IPS DF 6.9 (cell line): ENCODE data around the gene PRDM13.
"Not testable (repeated sequence)": the region's sequence is repeated elsewhere in the genome, so short reads cannot be mapped to it uniquely, and the experiment has no call there.

Experiments
- DNase-seq: peaks from one replicate; pipeline ENCODE4 v3.0.0-alpha.2; 2013; ENCODE audit warnings: low read depth, low spot score
- H3K27ac ChIP-seq: one replicate; pipeline ENCODE4 v1.5.1; 2013; ENCODE audit warnings: low read length, control low read depth
- H3K27me3 ChIP-seq: 2 replicates; pipeline ENCODE4 v1.6.1; 2013; ENCODE audit warnings: mild to moderate bottlenecking, low read length; ENCODE audit not compliant: control insufficient read depth, insufficient read depth
- H3K36me3 ChIP-seq: 2 replicates; pipeline ENCODE4 v1.6.1; 2013; ENCODE audit warnings: low read length; ENCODE audit not compliant: control insufficient read depth, insufficient read depth
- H3K4me1 ChIP-seq: 2 replicates; pipeline ENCODE4 v1.6.1; 2013; ENCODE audit warnings: low read length; ENCODE audit not compliant: control insufficient read depth, insufficient read depth
- H3K4me3 ChIP-seq: 2 replicates; pipeline ENCODE4 v1.5.1; 2013; ENCODE audit warnings: mild to moderate bottlenecking, low read length
- H3K9me3 ChIP-seq: 2 replicates; pipeline ENCODE4 v1.6.1; 2013; ENCODE audit warnings: low read length, inconsistent platforms; ENCODE audit not compliant: control insufficient read depth, insufficient read depth
- WGBS: extraction: QIAGEN DNeasy Blood & Tissue Kit; methylation state at CpG from one replicate; pipeline ENCODE4 v1.1.7; 2013; ENCODE audit warnings: mixed read lengths, missing lambda C conversion rate; ENCODE audit not compliant: insufficient read length, insufficient coverage; 5-methylcytosine and 5-hydroxymethylcytosine counted together

The PRDM13 gene

GRCh38 chr6:99588618-99589289 is 17.9 kb upstream of the PRDM13 start:
- Histone ChIP-seq H3K36me3 (no peaks in the 10 kb centered on the region), H3K4me3 (peak overlapping the region; percentile 21; the same call in 1 of the 2 replicates), H3K27me3 (peaks cover 62% of the 10 kb centered on the region), H3K9me3 (no peaks in the 10 kb centered on the region), H3K27ac (no peak overlapping the region), H3K4me1 (no peaks in the 10 kb centered on the region)
- DNase-seq = no peak
- no CpG with 5 or more reads among the region's 52 CpGs for WGBS

DNA sequence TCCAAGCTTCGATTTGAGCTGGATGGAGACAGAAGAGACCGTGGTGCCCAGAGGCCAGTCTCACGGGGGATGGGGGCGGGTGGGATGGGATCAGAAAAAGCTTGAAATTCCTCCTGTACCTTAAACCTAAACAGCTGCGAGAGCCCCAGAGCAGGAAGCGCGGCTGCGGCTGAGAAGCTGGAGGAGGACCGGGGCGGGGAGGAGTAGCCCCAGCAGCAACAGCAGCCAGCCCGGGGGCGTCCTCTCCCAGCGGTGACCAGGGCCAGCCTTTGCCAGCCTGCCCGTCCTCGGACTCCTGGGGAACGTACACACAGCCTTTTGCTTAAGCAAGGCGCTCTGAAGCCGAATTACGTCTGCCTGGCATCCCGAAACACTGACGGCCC is 17.4 kb upstream of the PRDM13 start:
- no peak overlapping the region for H3K27ac ChIP-seq
- WGBS = no CpG with 5 or more reads among the region's 21 CpGs
- peaks cover 66% of the 10 kb centered on the region for H3K27me3 ChIP-seq
- no peaks in the 10 kb centered on the region for H3K9me3 ChIP-seq
- no peaks in the 10 kb centered on the region for H3K36me3 ChIP-seq
- no peak for DNase-seq
- no peaks in the 10 kb centered on the region for H3K4me1 ChIP-seq
- H3K4me3 ChIP-seq = peak overlapping the region; percentile 21; the same call in 1 of the 2 replicates

GRCh38 chr6:99589907-99590493 is 16.6 kb upstream of the PRDM13 start:
- no CpG with 5 or more reads among the region's 10 CpGs for WGBS
- Histone ChIP-seq H3K9me3 (no peaks in the 10 kb centered on the region), H3K4me1 (no peaks in the 10 kb centered on the region), H3K27ac (no peak overlapping the region), H3K4me3 (no peak overlapping the region), H3K27me3 (peaks cover 67% of the 10 kb centered on the region), H3K36me3 (no peaks in the 10 kb centered on the region)
- no peak for DNase-seq

DNA sequence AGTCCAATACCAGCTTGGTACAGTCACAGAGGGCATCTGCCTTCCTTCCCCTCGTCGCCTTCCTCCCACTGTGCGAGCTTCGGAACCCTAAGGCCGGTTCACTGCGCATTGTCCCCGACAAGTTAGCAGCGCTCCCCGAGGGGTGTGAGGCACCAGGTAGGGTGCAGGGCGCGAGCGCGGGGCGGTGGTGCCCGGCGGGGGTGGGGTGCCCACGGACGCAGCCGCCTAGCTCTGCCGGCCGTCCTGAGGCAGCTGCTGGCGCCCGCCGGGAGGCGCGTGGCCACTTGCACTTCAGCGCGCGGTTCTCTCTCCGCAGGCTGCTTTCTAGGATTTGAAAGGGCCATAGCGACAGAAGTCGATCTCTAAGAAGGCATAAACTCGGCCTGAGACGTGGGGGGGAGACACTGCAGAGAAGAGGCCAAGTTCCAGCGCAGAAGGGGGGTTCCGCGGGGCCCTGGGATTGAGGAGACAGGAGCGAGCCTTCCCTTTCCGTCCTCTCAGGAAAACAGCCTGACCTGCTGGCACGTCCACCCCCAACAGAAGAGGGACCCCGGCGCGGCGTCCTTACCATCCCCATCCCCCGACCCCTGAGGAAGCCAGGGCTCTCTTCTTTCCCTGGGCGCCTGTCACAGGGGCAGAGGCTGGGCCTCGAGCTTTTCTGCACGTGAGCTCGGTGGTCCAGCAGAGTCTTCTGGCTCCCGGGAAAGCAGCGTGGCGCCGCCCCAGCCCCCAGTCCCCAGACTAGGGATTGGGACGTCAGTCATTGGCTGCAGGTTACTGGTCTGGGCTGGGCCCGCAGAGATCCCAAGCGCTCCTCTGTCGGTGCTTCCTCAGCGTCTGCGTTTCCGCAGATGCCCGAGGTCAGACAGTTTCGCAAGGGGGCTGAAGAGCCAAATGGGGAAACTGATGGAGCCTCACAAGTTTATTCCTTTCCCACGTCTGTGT is 15.6 kb upstream of the PRDM13 start:
- H3K4me3 ChIP-seq = no peak overlapping the region
- H3K36me3 ChIP-seq = no peaks in the 10 kb centered on the region
- WGBS = no CpG with 5 or more reads among the region's 63 CpGs
- DNase-seq = no peak
- peaks cover 72% of the 10 kb centered on the region for H3K27me3 ChIP-seq
- H3K4me1 ChIP-seq = no peaks in the 10 kb centered on the region
- H3K27ac ChIP-seq = no peak overlapping the region
- no peaks in the 10 kb centered on the region for H3K9me3 ChIP-seq

- H3K9me3 ChIP-seq = no peaks in the 10 kb centered on the region
- no CpG with 5 or more reads among the region's 6 CpGs for WGBS
These were observed 14.8 kb upstream of the PRDM13 start for GRCh38 chr6:99591673-99592364.

DNA sequence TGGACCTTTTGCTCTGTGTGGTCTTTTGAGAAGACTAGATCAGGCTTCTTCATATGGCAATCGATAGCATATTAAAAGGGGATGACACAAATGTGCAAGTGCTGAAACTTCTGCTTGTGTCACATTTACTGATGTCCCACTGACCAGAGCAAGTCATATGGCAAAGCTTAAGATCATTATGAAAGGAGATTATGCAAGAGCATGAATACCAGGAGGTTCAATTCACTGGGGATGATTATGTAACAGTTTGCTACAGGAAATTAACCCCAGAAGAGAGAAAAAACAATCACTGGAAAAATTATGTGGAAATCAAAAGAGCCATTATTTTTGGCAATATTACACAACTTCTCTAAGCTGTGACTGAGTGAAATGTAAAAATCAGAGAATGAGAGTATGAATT is 13.7 kb upstream of the PRDM13 start:
- Histone ChIP-seq H3K9me3 (no peaks in the 10 kb centered on the region), H3K27ac (no peak overlapping the region), H3K36me3 (no peaks in the 10 kb centered on the region), H3K4me3 (no peak overlapping the region), H3K27me3 (peaks cover 74% of the 10 kb centered on the region), H3K4me1 (no peaks in the 10 kb centered on the region)
- no peak for DNase-seq
- no CpG with 5 or more reads among the region's 1 CpG for WGBS

More at GRCh38 chr6:99591673-99592364, 14.8 kb upstream of the PRDM13 start:
- no peak overlapping the region for H3K4me3 ChIP-seq
- no peak overlapping the region for H3K27ac ChIP-seq
- DNase-seq = no peak
- no peaks in the 10 kb centered on the region for H3K36me3 ChIP-seq
- no peaks in the 10 kb centered on the region for H3K4me1 ChIP-seq
- peaks cover 75% of the 10 kb centered on the region for H3K27me3 ChIP-seq

GRCh38 chr6:99594696-99595095 is 11.9 kb upstream of the PRDM13 start:
- H3K27ac ChIP-seq, DNase-seq, H3K9me3 ChIP-seq, H3K4me1 ChIP-seq, H3K4me3 ChIP-seq, H3K36me3 ChIP-seq: not testable (repeated sequence)
- WGBS = no CpG with 5 or more reads among the region's 8 CpGs
- peaks cover 70% of the 10 kb centered on the region for H3K27me3 ChIP-seq

GRCh38 chr6:99602520-99603420 is 3.9 kb upstream of the PRDM13 start:
- Histone ChIP-seq H3K27ac (no peak overlapping the region), H3K4me3 (no peak overlapping the region), H3K36me3 (no peaks in the 10 kb centered on the region), H3K4me1 (no peaks in the 10 kb centered on the region), H3K27me3 (peaks cover 83% of the 10 kb centered on the region), H3K9me3 (no peaks in the 10 kb centered on the region)
- DNase-seq = no peak
- WGBS = no CpG with 5 or more reads among the region's 54 CpGs

DNA sequence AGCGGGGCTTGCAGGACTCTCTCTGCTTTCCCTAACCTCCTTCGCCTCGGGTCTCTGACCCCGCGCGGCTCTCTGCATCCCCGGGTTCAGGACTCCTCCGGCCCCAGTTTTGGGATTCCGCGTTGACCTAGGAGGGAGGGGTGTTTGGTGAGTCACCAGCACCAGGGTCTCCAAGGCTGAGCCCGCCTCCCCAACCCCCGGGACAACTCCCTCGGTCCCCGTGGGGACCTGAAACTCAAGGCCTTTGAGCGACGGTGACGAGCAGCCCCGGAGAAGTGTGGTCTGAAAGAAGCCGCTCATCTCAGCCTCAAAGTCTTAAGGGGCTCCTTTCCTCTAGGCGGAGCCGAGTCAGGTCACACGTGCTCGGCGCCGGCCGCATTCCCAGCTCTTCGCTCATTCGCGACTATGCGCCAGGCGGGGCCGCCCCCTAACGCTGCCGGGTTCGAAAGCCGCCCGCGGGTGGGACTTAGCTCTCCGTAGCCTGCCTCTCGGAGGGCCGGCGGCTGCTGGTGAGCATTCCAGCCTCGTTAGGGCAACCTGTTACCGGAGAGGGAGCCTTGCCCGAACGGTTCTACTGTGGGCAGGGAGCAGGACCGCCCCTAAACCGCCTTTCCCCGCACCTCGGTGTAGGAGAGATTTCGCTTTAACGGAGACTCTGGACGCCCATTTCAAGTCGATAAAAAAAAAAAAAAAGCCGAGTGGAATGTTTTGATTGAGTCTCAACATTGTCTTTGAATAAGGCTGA is 3.0 kb upstream of the PRDM13 start:
- Histone ChIP-seq H3K27ac (no peak overlapping the region), H3K4me1 (peaks cover 4% of the 10 kb centered on the region; the same call in 1 of the 2 replicates), H3K9me3 (no peaks in the 10 kb centered on the region), H3K36me3 (no peaks in the 10 kb centered on the region), H3K4me3 (peak overlapping the region; percentile 14; the same call in 1 of the 2 replicates), H3K27me3 (peaks cover 88% of the 10 kb centered on the region)
- no peak for DNase-seq
- no CpG with 5 or more reads among the region's 55 CpGs for WGBS
